ENCODE measurements around the gene SLC25A34. TPM values are rescaled to one million over a fixed set of nuclear protein-coding genes. Genes with fewer than 3 reads are reported as not detected.

Gene SLC25A34
- total RNA-seq, 2 experiments from 2014 or later, result 0.56 to 0.81 TPM

- Mint-ChIP-seq H3K27me3 (peaks cover 28% of the 10 kb centered on the region), H3K4me3 (no peak overlapping the region), H3K36me3 (ENCODE audit: low read depth) (no peaks in the 10 kb centered on the region), H3K4me1 (ENCODE audit: low read depth) (peaks cover 3% of the 10 kb centered on the region), H3K27ac (no peak overlapping the region), H3K9me3 (no peaks in the 10 kb centered on the region)
- intact Hi-C loops (cut with micrococcal nuclease), result no loop called here
- no peak for TF ChIP-seq CTCF (IDR thresholded peaks at IDR 0.05)
- ATAC-seq, result no peak
- CTCF ChIA-PET, result interaction anchor here (1.0 to 1.3 kb wide), 2 partner anchors 29 to 53 kb away, joined by 3 to 4 read pairs; no protein-coding TSS in a partner anchor
- POLR2A ChIA-PET, result no interaction called here
- DNase-seq, result no peak
Observed at GRCh38 chr1:15762546-15762945, 26.5 kb downstream of the SLC25A34 start.

- no peak for ATAC-seq
- DNase-seq, result no peak
- POLR2A ChIA-PET, result no interaction called here
- H3K4me3 Mint-ChIP-seq, result no peak overlapping the region
- CTCF ChIA-PET, result no interaction called here
- no peaks in the 10 kb centered on the region for H3K36me3 Mint-ChIP-seq (ENCODE audit: low read depth)
- H3K9me3 Mint-ChIP-seq, result no peaks in the 10 kb centered on the region
- no peaks in the 10 kb centered on the region for H3K4me1 Mint-ChIP-seq (ENCODE audit: low read depth)
- peaks cover 23% of the 10 kb centered on the region for H3K27me3 Mint-ChIP-seq
- TF ChIP-seq CTCF (IDR thresholded peaks at IDR 0.05), result no peak
- intact Hi-C loops (cut with micrococcal nuclease), result no loop called here
- no peak overlapping the region for H3K27ac Mint-ChIP-seq
Observed at GRCh38 chr1:15764269-15764764, 28.3 kb downstream of the SLC25A34 start.

GRCh38 chr1:15764890-15765289 is 28.8 kb downstream of the SLC25A34 start:
- ChIA-PET POLR2A (no interaction called here), CTCF (no interaction called here)
- Mint-ChIP-seq H3K36me3 (ENCODE audit: low read depth) (no peaks in the 10 kb centered on the region), H3K9me3 (no peaks in the 10 kb centered on the region), H3K4me1 (ENCODE audit: low read depth) (no peaks in the 10 kb centered on the region), H3K27me3 (peaks cover 18% of the 10 kb centered on the region), H3K27ac (no peak overlapping the region), H3K4me3 (no peak overlapping the region)
- DNase-seq (no peak), ATAC-seq (no peak)
- no peak for TF ChIP-seq CTCF (IDR thresholded peaks at IDR 0.05)
- intact Hi-C loops (cut with micrococcal nuclease), result no loop called here

GRCh38 chr1:15765495-15766194 is 29.6 kb downstream of the SLC25A34 start:
- DNase-seq (no peak), ATAC-seq (no peak)
- Mint-ChIP-seq H3K27ac (no peak overlapping the region), H3K36me3 (ENCODE audit: low read depth) (no peaks in the 10 kb centered on the region), H3K27me3 (peaks cover 16% of the 10 kb centered on the region), H3K4me3 (no peak overlapping the region), H3K9me3 (no peaks in the 10 kb centered on the region), H3K4me1 (ENCODE audit: low read depth) (no peaks in the 10 kb centered on the region)
- no peak for TF ChIP-seq CTCF (IDR thresholded peaks at IDR 0.05)
- ChIA-PET CTCF (interaction anchor here (2.6 kb wide), 1 partner anchor 26 kb away, joined by 7 read pairs; no protein-coding TSS in a partner anchor), POLR2A (no interaction called here)
- intact Hi-C loops (cut with micrococcal nuclease), result no loop called here

- no peak for TF ChIP-seq CTCF (IDR thresholded peaks at IDR 0.05)
- Mint-ChIP-seq H3K27ac (no peak overlapping the region), H3K27me3 (peaks cover 3% of the 10 kb centered on the region), H3K4me3 (no peak overlapping the region), H3K36me3 (ENCODE audit: low read depth) (no peaks in the 10 kb centered on the region), H3K9me3 (no peaks in the 10 kb centered on the region), H3K4me1 (ENCODE audit: low read depth) (no peaks in the 10 kb centered on the region)
- ATAC-seq, result no peak
- no peak for DNase-seq
- CTCF ChIA-PET, result interaction anchor here (2.6 kb wide), 1 partner anchor 24 kb away, joined by 7 read pairs; no protein-coding TSS in a partner anchor
- intact Hi-C loops (cut with micrococcal nuclease), result no loop called here
- POLR2A ChIA-PET, result interaction anchor here (0.6 kb wide), 1 partner anchor 23 kb away, joined by 4 read pairs; no protein-coding TSS in a partner anchor
Observed at GRCh38 chr1:15767941-15768340, 31.9 kb downstream of the SLC25A34 start.
